ENCODE data around the gene ADCK1. TPM values are rescaled to one million over a fixed set of nuclear protein-coding genes. Genes with fewer than 3 reads are reported as not detected.
"Not testable (repeated sequence)": the region's sequence is repeated elsewhere in the genome, so short reads cannot be mapped to it uniquely, and the experiment has no call there.

ADCK1 gene
- total RNA-seq, 2 experiments from 2014 or later, result 2.7 to 3.3 TPM

- ChIA-PET CTCF (no interaction called here), POLR2A (no interaction called here)
- H3K4me1 Mint-ChIP-seq (ENCODE audit: low read depth), result peaks cover 5% of the 10 kb centered on the region
- no peak for ATAC-seq
- H3K9me3 Mint-ChIP-seq (ENCODE audit: insufficient read depth), result no peaks in the 10 kb centered on the region
- H3K27me3 Mint-ChIP-seq (ENCODE audit: low read depth), result no peaks in the 10 kb centered on the region
- no peak for DNase-seq
- H3K36me3 Mint-ChIP-seq (ENCODE audit: low read depth), result no peaks in the 10 kb centered on the region
- no peak overlapping the region for H3K4me3 Mint-ChIP-seq
- no peak overlapping the region for H3K27ac Mint-ChIP-seq
These were observed 110.0 kb downstream of the ADCK1 start for GRCh38 chr14:77909911-77910310.

GRCh38 chr14:77910506-77910905 lies 110.6 kb downstream of the ADCK1 start:
- Mint-ChIP-seq H3K4me3 (no peak overlapping the region), H3K27ac (no peak overlapping the region), H3K4me1 (ENCODE audit: low read depth) (peaks cover 5% of the 10 kb centered on the region), H3K9me3 (ENCODE audit: insufficient read depth) (no peaks in the 10 kb centered on the region), H3K27me3 (ENCODE audit: low read depth) (no peaks in the 10 kb centered on the region), H3K36me3 (ENCODE audit: low read depth) (no peaks in the 10 kb centered on the region)
- no peak for ATAC-seq
- CTCF ChIA-PET, result no interaction called here
- DNase-seq, result no peak
- POLR2A ChIA-PET, result no interaction called here

GRCh38 chr14:77911356-77911755 lies 111.4 kb downstream of the ADCK1 start:
- Mint-ChIP-seq H3K27ac (no peak overlapping the region), H3K4me3 (no peak overlapping the region), H3K9me3 (ENCODE audit: insufficient read depth) (no peaks in the 10 kb centered on the region), H3K27me3 (ENCODE audit: low read depth) (no peaks in the 10 kb centered on the region), H3K36me3 (ENCODE audit: low read depth) (no peaks in the 10 kb centered on the region), H3K4me1 (ENCODE audit: low read depth) (peaks cover 5% of the 10 kb centered on the region)
- POLR2A ChIA-PET, result no interaction called here
- DNase-seq (no peak), ATAC-seq (no peak)
- CTCF ChIA-PET, result no interaction called here

GRCh38 chr14:77912754-77913556 lies 113.0 kb downstream of the ADCK1 start:
- ChIA-PET CTCF (no interaction called here), POLR2A (no interaction called here)
- no peak for ATAC-seq
- H3K4me3 Mint-ChIP-seq, result no peak overlapping the region
- H3K27ac Mint-ChIP-seq, result no peak overlapping the region
- H3K27me3 Mint-ChIP-seq (ENCODE audit: low read depth), result no peaks in the 10 kb centered on the region
- H3K4me1 Mint-ChIP-seq (ENCODE audit: low read depth), result peaks cover 6% of the 10 kb centered on the region
- no peaks in the 10 kb centered on the region for H3K36me3 Mint-ChIP-seq (ENCODE audit: low read depth)
- H3K9me3 Mint-ChIP-seq (ENCODE audit: insufficient read depth), result no peaks in the 10 kb centered on the region
- DNase-seq, result no peak

GRCh38 chr14:77914073-77914721 lies 114.3 kb downstream of the ADCK1 start:
- DNase-seq, result no peak
- ChIA-PET POLR2A (no interaction called here), CTCF (no interaction called here)
- H3K9me3 Mint-ChIP-seq (ENCODE audit: insufficient read depth), result no peaks in the 10 kb centered on the region
- H3K27ac Mint-ChIP-seq, result no peak overlapping the region
- no peak overlapping the region for H3K4me3 Mint-ChIP-seq
- H3K27me3 Mint-ChIP-seq (ENCODE audit: low read depth), result no peaks in the 10 kb centered on the region
- peaks cover 11% of the 10 kb centered on the region for H3K4me1 Mint-ChIP-seq (ENCODE audit: low read depth)
- ATAC-seq, result no peak
- no peaks in the 10 kb centered on the region for H3K36me3 Mint-ChIP-seq (ENCODE audit: low read depth)

GRCh38 chr14:77915390-77915789 lies 115.5 kb downstream of the ADCK1 start:
- POLR2A ChIA-PET; H3K27me3 Mint-ChIP-seq (ENCODE audit: low read depth): not testable (repeated sequence)

GRCh38 chr14:77917491-77918201 lies 117.7 kb downstream of the ADCK1 start:
- Mint-ChIP-seq H3K27ac (no peak overlapping the region), H3K27me3 (ENCODE audit: low read depth) (no peaks in the 10 kb centered on the region), H3K4me3 (no peak overlapping the region), H3K36me3 (ENCODE audit: low read depth) (no peaks in the 10 kb centered on the region), H3K9me3 (ENCODE audit: insufficient read depth) (no peaks in the 10 kb centered on the region), H3K4me1 (ENCODE audit: low read depth) (peaks cover 11% of the 10 kb centered on the region)
- no peak for DNase-seq
- ChIA-PET POLR2A (interaction anchor here (0.6 kb wide), 1 partner anchor 39 kb away, joined by 3 read pairs; no protein-coding TSS in a partner anchor), CTCF (no interaction called here)
- ATAC-seq, result no peak

More at GRCh38 chr14:77915390-77915789, 115.5 kb downstream of the ADCK1 start:
- H3K9me3 Mint-ChIP-seq (ENCODE audit: insufficient read depth); CTCF ChIA-PET; DNase-seq; ATAC-seq; H3K27ac Mint-ChIP-seq; H3K4me3 Mint-ChIP-seq; H3K36me3 Mint-ChIP-seq (ENCODE audit: low read depth): not testable (repeated sequence)
- H3K4me1 Mint-ChIP-seq (ENCODE audit: low read depth), result peaks cover 11% of the 10 kb centered on the region

- no peaks in the 10 kb centered on the region for H3K27me3 Mint-ChIP-seq (ENCODE audit: low read depth)
- no peak overlapping the region for H3K4me3 Mint-ChIP-seq
- ATAC-seq (no peak), DNase-seq (no peak)
- ChIA-PET POLR2A (no interaction called here), CTCF (no interaction called here)
- no peaks in the 10 kb centered on the region for H3K9me3 Mint-ChIP-seq (ENCODE audit: insufficient read depth)
- no peaks in the 10 kb centered on the region for H3K36me3 Mint-ChIP-seq (ENCODE audit: low read depth)
- peaks cover 11% of the 10 kb centered on the region for H3K4me1 Mint-ChIP-seq (ENCODE audit: low read depth)
- no peak overlapping the region for H3K27ac Mint-ChIP-seq
These were observed 118.5 kb downstream of the ADCK1 start for GRCh38 chr14:77918448-77918847.

GRCh38 chr14:77920312-77920711 lies 120.4 kb downstream of the ADCK1 start:
- Mint-ChIP-seq H3K36me3 (ENCODE audit: low read depth) (no peaks in the 10 kb centered on the region), H3K27ac (no peak overlapping the region), H3K27me3 (ENCODE audit: low read depth) (no peaks in the 10 kb centered on the region), H3K4me1 (ENCODE audit: low read depth) (peaks cover 11% of the 10 kb centered on the region), H3K4me3 (no peak overlapping the region), H3K9me3 (ENCODE audit: insufficient read depth) (no peaks in the 10 kb centered on the region)
- ChIA-PET CTCF (no interaction called here), POLR2A (no interaction called here)
- no peak for ATAC-seq
- no peak for DNase-seq

- Mint-ChIP-seq H3K36me3 (ENCODE audit: low read depth) (no peaks in the 10 kb centered on the region), H3K4me3 (no peak overlapping the region), H3K9me3 (ENCODE audit: insufficient read depth) (no peaks in the 10 kb centered on the region), H3K27ac (no peak overlapping the region), H3K4me1 (ENCODE audit: low read depth) (peaks cover 11% of the 10 kb centered on the region), H3K27me3 (ENCODE audit: low read depth) (no peaks in the 10 kb centered on the region)
- ATAC-seq, result no peak
- ChIA-PET CTCF (no interaction called here), POLR2A (no interaction called here)
- DNase-seq, result no peak
These were observed 121.9 kb downstream of the ADCK1 start for GRCh38 chr14:77921818-77922217.

GRCh38 chr14:77923131-77923936 lies 123.4 kb downstream of the ADCK1 start:
- Mint-ChIP-seq H3K9me3 (ENCODE audit: insufficient read depth) (no peaks in the 10 kb centered on the region), H3K36me3 (ENCODE audit: low read depth) (no peaks in the 10 kb centered on the region), H3K4me3 (no peak overlapping the region), H3K4me1 (ENCODE audit: low read depth) (peaks cover 7% of the 10 kb centered on the region), H3K27ac (no peak overlapping the region), H3K27me3 (ENCODE audit: low read depth) (no peaks in the 10 kb centered on the region)
- ChIA-PET POLR2A (no interaction called here), CTCF (no interaction called here)
- ATAC-seq (no peak), DNase-seq (no peak)
